ENCODE data around the gene DAP. TPM values are rescaled to one million over a fixed set of nuclear protein-coding genes. Genes with fewer than 3 reads are reported as not detected.

Gene DAP
- total RNA-seq, 1 experiment from 2014 or later, result 47.2 TPM

DNA sequence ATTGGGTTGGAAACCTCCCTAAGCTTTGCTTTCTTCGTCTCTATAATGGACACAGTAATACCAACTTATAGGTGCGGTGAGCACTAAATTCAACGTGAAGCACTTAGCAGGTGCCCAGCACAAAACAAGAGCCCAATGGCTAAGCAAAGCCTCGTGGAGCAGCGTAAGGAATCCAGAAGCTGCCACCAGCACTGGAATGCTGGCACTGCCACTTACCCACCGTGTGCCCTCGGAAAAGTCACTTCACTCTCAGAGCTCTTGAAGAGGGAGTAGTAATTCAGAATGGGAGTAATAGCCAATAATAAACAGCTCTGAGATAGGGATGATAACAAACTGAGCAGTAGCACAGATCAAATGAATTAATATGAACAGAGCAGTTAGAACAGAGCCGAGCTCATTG is 16.4 kb downstream of the DAP start:
- Histone ChIP-seq H2BK120ac (ENCODE audit: low read depth, low read length, poor library complexity, severe bottlenecking) (no peak overlapping the region), H3K9ac (ENCODE audit: extremely low read depth, insufficient read length, low read length) (no peak overlapping the region), H4K5ac (ENCODE audit: insufficient read length, low read depth, low read length) (no peak overlapping the region), H2AK5ac (ENCODE audit: insufficient read length, low read length) (no peak overlapping the region), H3K27me3 (ENCODE audit: insufficient read depth, low read length) (no peaks in the 10 kb centered on the region), H2BK12ac (ENCODE audit: insufficient read length, low read depth, low read length) (no peak overlapping the region), H2BK5ac (ENCODE audit: insufficient read length, low read length) (no peak overlapping the region), H3K4me1 (ENCODE audit: insufficient read depth, low read length) (no peaks in the 10 kb centered on the region), H3K18ac (ENCODE audit: insufficient read length, low read depth, low read length) (no peak overlapping the region), H2BK15ac (ENCODE audit: low read depth, low read length) (no peak overlapping the region), H3K4me2 (ENCODE audit: insufficient read depth, insufficient read length, low read length) (no peak overlapping the region), H4K91ac (ENCODE audit: insufficient read length, low read depth, low read length) (no peak overlapping the region), H3K23me2 (ENCODE audit: insufficient read length, low read depth, low read length, poor library complexity, severe bottlenecking) (no peaks in the 10 kb centered on the region), H3K4ac (ENCODE audit: low read depth, low read length) (no peak overlapping the region), H4K20me1 (ENCODE audit: control insufficient read depth, insufficient read depth, insufficient read length) (no peaks in the 10 kb centered on the region), H3K14ac (ENCODE audit: insufficient read depth, low read length) (no peak overlapping the region), H3K27ac (ENCODE audit: insufficient read length, low read depth, low read length) (no peak overlapping the region), H3K23ac (ENCODE audit: insufficient read length, low read depth, low read length) (no peak overlapping the region), H3T11ph (ENCODE audit: low read length) (no peak overlapping the region), H3K79me1 (ENCODE audit: insufficient read depth, low read depth, low read length, poor library complexity, severe bottlenecking) (no peaks in the 10 kb centered on the region), H2BK20ac (ENCODE audit: low read depth, low read length, poor library complexity, severe bottlenecking) (no peak overlapping the region), H4K8ac (replicated peaks; ENCODE audit: insufficient read length, low read depth, low read length) (no peak overlapping the region), H2AFZ (ENCODE audit: low read length) (no peak overlapping the region), H3K9me3 (ENCODE audit: control insufficient read depth, low read depth, low read length) (no peaks in the 10 kb centered on the region), H3K79me2 (ENCODE audit: insufficient read depth, low read length) (no peaks in the 10 kb centered on the region), H3K56ac (ENCODE audit: insufficient read length, low read depth, low read length) (no peak overlapping the region)
- no peaks in the 10 kb centered on the region for H3K27me3 Mint-ChIP-seq (ENCODE audit: low read depth)
- no peak overlapping the region for H3K27ac Mint-ChIP-seq
- TF ChIP-seq, protein P1, sequence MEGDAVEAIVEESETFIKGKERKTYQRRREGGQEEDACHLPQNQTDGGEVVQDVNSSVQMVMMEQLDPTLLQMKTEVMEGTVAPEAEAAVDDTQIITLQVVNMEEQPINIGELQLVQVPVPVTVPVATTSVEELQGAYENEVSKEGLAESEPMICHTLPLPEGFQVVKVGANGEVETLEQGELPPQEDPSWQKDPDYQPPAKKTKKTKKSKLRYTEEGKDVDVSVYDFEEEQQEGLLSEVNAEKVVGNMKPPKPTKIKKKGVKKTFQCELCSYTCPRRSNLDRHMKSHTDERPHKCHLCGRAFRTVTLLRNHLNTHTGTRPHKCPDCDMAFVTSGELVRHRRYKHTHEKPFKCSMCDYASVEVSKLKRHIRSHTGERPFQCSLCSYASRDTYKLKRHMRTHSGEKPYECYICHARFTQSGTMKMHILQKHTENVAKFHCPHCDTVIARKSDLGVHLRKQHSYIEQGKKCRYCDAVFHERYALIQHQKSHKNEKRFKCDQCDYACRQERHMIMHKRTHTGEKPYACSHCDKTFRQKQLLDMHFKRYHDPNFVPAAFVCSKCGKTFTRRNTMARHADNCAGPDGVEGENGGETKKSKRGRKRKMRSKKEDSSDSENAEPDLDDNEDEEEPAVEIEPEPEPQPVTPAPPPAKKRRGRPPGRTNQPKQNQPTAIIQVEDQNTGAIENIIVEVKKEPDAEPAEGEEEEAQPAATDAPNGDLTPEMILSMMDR (conservative IDR thresholded peaks at IDR 0.05), result no peak
- WGBS (ENCODE audit: extremely low coverage, insufficient read length, low lambda C conversion rate), result no CpG with 5 or more reads among the region's 8 CpGs
- H3K4me3 Mint-ChIP-seq, result no peak overlapping the region
- peaks cover 36 to 62% (median 62%) of the 10 kb centered on the region in 3 experiments for H3K36me3 Mint-ChIP-seq (ENCODE audit: insufficient read depth in 1 of 3, low read depth in 3 of 3)
- no peak for DNase-seq
- H3K4me1 Mint-ChIP-seq, result no peaks in the 10 kb centered on the region
- peaks cover 16 to 17% of the 10 kb centered on the region in 2 experiments for H3K9me3 Mint-ChIP-seq

Measured in H9 (cell line).